UCSD-AML1 (cell line): Measurements from ENCODE around the gene CCDC178.

Experiments
- DNase-seq: peaks from one replicate; lab custom pipeline; 2025; ENCODE audit not compliant: unreplicated experiment; lab: John Stamatoyannopoulos, UW

CCDC178 gene

DNA sequence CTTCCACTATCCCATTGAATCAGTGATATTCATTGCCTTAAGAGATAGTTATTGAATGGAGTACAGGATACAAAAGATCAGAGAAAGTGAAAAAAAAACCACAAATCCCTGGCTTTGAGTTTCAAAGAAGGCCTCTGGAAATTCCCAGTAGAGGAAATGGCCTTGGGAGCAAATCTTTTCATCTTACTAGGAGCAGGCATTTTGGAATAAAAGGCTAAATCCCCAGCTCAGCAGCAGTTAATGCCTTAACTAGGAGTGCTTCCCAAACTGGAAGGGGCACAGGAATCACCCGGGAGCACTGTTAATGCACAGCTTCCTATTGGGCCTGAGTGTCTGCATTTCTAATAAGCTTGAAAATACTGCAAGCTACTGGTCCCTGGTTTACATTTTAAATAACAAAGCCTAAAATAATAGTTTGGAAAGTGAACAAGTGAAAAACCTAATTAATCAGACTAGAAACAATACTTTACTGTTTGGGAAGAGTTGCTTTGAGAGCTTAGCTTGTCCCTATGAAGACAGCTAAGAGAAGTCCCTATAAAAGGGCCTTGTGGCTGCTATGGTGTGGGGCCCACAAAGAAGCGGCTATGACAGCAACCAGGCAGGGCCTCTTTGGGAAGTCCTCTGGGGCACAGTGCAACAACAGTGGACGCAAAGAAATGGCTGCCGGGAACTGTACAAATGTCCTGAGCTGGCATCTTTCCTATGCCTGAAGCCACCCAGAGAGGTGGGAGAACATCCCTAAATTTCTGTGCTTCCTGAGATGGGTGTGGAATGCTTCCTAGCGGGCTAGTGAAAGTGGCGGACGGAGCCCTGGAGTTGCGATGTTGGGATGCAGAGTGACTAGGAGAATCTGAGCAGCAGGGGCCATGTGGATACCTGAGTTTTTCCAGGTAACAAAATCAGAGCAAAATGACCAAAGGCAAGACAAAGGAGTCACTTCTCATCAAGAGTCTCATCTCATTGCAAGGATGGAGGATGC lies 550.6 kb downstream of the CCDC178 start:
- DNase-seq, result no peak

DNA sequence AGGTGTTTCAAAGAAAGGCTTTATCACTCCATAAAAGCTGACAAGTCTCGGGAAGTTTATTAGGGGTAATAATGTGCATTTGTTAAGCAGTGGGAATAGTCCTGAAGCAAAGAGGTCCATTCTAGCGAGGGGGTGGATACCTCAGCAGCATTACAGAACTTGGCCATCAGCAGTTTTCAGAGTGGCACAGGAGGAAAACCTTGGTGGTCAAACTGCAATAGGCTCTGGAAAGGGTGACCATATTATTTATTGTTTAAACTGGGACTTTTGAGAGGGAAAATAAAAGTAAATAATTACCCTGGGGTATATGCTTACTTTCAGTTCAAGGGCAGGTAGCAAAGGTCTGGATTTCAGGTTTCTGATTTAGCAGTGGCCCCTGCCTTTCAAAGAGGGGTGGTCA lies 552.2 kb downstream of the CCDC178 start:
- no peak for DNase-seq
